ENCODE measurements around the gene CCKAR.

The CCKAR gene

DNA sequence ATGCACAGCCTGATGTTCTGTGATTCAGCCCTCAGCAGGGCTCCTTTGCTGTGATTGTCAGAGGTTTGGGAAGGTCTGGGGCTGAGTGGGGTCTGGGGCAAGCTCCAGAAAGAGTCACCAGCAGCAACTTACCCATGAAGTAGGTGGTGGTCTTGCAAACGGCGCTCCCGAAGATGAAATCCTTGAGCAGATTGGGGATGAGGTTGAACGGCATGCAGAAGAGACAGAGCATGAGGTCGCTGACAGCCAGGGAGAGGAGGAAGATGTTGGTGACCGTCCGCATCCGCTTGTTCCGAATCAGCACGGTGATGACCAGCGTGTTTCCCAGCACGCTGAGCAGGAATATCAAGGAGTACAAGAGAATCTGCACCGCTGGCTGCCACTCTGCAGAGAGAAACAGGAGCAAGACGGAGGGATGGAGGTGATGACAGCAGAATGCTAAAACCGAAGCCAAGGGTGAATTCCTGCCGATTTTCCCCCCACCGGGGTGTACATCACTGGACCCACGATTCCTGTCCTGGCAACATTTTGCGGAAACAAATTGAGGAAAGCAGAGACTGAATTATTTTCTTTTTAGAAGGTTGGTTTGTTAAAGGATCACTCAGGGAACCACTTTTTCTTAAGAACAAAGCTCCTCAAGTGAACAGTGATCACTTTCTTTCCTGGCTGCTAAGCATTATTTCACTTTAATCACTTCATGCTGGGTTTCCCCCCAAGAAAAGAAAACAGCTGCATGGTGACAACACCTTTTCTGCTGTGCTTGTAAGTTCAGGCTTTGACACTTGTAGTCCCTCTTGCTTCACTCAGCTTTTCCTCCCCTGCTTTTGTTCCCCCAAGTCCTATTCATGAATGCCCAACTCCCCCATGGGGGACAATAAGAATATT is 941 bp downstream of the CCKAR start:
- no peak for FAIRE-seq

DNA sequence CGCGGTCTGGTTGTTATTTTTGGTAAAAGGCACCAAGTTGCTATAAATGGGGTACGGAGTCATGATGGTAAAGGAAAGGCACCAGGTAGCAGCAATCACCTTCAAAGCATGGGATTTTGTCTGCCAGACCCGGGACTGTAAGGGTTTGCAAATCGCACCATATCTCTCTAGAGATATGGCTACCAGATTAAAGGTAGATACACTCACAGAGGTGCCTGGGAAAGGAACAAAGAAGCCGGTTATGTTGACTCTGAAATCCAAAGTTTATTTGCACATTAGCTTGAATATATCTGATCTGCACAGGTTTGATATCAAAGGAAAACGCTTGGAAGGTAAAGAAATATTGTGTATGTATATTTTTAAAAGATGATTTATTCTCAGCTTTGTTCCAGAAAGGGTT is 4.6 kb downstream of the CCKAR start:
- no peak for FAIRE-seq

DNA sequence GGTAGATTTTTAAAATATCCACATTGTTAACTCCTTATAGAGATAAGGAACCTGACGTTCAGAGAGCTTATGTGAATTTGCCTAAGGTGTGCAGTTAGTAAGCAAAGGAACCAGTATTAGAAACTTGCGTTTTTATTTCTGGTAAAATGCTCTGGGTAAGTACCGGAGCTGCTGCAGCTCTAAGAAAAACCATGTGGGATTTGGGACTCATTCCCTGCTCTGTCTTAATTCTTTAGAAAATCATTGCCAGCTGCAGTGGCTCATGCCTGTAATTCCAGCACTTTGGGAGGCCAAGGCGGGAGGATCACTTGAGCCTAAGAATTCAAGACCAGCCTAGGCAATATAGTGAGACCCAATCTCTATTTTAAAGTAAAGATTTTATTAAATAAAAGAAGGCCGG is 5.8 kb downstream of the CCKAR start:
- FAIRE-seq: no peak

DNA sequence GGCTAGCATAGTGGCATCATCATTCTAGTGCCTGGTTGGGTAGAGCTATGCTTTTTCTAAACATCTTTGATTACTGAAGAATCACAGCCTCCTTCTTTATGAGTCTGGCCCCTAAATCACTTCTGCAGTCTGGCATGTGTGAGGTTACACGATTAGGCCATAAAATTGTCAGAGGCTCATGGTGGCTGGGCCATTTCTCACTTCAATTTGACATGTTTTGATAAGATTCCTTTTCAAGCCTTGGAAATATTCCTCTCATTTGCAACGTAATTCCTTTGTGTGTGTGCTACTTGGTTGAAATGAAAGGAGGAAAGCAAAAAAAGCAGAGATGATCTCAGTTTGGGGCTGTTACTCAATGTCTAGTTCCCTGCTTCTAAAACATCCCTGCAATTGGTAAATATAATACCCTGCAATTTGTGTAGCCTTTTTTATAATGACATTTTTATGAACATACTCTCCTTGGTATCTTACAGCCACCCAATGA is 6.2 kb downstream of the CCKAR start:
- no peak for FAIRE-seq

DNA sequence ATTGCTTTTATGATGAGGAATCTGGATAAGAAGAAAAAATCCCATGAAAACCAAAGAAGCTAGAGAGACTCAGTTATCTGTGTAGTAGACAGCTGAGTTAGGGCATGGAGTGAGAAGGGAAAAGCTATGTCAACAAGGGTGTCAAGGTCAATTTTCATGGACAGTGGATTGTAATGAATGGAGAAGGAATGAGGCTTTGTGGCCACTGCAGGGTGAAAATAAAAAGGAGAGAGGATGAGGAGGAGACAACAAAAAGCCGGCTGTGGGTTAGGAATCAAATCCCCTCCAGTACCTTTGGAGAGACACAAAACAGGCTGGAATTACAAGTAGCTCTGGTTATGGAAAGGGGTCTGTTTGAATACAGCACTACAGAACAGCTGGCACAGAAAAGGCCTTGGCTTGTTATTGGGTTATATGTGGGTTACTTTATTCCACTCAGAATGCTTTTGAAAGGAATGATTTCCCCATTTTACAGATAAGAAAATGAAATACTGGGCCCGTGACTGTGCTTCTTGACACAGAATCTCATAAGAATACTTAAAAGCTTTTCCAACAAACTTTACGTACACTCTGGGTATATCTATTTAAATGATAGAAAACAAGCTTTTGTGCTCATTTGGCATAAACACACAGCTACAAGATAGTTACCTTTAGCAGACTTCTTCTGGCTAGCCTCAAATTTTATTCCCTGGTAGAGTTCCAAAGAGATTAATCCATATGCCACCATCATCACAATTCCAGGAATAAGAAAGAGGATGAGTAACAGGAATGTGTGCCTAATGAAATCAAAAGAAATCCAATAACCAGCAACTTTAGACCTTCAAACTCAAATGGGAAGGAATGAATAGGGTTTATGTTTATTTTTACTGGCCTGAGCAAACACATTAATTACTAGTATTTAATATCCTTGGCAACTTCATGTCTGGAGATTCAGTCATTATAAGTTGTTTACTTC is 7.5 kb downstream of the CCKAR start:
- no peak for FAIRE-seq

DNA sequence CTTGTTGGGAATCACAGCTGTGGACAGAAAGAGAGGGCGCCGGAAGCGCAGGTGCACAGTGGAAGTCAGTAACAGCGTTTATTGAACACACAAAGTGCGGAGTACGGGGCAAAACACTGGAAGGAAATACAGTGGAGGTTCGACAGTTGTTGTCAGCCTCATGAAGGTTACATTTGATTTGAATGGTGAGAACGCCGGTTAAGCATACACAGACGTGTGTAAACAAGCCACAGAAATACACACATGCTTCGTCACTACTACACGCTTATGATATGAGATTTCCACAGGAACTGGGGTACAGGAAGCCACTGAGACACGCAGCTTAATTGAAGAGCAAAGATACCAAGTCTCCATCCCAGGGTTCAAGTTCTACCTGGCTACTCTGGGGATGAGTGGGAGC is 12.0 kb downstream of the CCKAR start:
- no peak for FAIRE-seq

DNA sequence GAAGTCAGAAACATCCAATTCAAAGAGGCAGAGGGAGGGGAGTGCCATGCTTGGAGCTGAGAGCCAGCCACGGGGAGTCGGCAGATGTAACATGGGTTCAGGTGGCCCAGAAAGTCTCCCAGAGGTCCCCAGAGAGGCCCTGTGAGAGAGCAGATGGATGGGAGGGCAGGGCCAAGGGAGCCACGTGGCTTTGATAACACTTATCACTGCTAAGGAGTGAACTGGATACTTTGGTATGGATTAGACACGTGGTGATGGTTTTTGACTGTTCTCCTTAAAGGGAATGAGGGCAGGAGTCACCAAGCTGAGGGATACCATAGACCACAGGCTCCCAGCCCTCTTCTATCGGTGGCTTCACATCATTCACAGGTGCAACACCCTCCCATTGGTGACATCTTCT is 13.7 kb downstream of the CCKAR start:
- FAIRE-seq: no peak

DNA sequence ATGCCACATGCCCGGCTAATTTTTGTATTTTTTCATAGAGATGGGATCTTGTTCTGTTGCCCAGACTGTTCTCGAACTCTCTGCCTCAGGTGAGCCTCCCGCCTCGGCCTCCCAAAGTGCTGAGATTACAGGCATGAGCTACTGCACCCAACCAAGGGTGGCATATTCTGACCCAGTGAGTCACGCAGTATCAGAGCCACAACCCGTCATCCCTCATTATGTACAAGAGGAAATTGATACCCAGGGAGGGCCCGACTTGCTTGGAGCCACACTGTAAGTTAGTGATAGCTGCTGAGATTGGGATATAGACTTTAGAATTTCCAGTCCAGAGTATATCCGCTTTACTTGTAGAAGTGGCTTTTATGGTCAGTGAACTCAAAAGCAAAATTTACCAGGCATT is 14.6 kb downstream of the CCKAR start:
- no peak for FAIRE-seq

DNA sequence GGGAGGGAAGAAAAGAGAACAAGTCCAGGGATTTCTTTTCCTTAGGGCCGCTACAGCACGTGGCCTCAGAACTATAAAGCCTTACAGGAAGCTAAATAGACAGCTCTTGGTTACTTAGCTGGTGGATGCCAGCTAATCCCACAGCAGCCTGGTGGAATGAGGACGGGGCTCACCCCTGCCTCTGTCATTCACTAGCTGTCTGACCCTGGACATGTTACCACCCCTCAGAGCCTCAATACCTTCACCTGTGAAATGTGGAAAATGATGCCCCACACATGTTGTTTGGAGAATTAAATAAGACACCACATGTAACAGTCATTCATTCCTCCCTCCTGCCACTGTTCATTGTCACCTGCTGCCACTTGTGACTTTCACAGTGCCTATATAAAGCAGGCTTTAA is 15.7 kb downstream of the CCKAR start:
- no peak for FAIRE-seq

DNA sequence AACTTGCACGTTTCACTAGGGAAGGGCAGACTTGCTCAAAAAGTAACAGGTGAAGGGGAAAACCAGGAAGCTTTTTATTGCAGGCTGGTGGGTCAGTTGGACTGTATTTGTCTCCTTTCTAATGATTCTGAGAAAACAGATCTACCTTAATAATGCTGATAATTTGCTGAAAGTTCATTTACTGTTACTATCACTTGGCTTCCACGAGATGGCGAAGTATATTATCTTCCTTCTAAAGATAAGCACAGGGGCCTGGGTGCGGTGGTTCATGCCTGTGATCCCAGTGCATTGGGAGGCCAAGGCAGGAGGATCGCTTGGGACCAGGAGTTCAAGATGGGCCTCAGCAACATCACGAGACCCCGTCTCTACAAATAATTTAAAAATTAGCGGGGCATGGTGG is 16.4 kb downstream of the CCKAR start:
- no peak for FAIRE-seq

DNA sequence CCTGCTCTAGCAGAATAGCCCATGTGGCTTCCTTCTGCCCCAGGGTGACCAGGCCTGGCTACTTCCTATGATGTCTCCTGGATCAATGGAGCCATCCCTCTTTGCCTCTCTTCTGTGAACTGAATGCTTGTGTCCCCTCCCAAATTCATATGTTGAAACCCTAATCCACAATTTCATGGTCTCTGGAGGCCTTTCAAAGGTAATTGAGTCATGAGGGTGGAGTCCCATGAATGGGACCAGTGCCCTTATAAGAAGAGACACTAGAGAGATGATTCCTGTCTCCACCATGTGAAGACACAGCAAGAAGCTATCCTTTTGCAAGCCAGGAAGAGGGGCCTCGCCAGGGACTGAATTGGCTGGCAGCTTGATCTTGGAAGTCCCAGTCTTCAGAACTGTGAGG is 18.4 kb downstream of the CCKAR start:
- no peak for FAIRE-seq

DNA sequence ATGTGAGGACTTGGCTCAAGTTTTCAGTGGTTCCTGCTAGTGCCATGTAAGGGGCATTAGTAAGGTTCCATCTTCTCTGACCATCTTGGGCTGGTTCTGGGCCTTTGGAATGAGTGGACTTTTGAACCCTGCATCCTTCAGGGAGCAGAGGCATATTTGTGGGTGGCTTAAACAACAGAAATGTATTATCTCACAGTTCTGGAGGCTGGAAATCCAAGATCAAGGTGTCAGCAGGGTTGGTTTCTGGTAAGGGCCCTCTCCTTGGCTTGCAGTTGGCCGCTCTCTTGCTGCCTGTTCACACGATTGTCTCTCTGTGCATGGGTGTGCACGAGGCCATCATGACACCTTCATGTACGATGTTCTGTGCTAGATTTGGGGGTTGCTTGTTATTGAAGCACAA is 21.3 kb downstream of the CCKAR start:
- FAIRE-seq: no peak

DNA sequence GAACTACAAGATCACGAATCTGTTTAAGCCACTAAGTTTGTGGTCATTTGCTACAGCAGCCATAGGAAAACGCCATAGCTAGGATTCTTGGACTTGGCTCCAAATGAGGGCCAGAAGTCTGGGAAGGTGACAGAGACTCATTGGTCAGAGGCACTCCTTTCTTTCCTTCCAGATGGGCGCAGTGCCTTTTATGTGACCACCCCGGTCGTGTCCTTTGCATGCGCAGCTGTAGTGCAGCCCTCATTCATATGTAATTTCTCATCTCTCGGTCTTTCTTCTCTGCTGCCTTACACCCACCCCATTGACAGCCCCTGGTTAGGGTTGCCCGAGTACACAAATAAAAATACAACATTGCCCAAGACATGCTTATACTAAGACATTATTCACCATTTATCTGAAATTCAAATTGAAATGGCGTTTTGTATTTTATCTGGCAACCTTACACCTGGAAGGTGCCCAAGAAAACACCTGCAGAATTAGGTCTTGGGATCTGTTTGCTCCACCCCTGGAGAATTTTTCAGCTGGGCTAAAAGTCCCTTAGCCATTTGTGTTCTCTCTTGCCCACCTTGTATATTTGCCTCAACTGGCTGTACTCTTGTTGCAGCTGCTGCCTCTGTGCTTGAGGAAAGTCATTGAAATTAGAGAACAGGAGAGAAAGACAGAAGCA is 21.9 kb downstream of the CCKAR start:
- FAIRE-seq: no peak

DNA sequence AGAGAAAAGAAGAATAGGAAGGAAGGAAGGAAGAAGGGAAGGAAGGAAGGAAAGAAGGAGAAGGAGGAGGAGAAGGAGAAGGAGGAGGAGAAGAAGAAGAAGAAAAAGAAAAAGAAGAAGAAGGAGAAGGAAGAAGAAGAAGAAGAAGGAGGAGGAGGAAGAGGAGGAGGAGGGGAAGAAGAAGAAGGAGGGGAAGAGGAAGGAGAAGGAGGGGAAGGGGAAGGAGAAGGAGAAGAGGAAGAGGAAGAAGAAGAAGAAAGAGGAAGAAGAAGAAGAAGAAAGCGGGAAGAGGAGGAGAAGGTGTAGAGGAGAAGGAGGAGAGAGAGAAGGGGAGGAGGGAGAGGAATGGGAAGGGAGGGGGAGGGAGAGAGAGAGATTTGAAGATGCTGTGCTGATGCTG is 22.6 kb downstream of the CCKAR start:
- no peak for FAIRE-seq

DNA sequence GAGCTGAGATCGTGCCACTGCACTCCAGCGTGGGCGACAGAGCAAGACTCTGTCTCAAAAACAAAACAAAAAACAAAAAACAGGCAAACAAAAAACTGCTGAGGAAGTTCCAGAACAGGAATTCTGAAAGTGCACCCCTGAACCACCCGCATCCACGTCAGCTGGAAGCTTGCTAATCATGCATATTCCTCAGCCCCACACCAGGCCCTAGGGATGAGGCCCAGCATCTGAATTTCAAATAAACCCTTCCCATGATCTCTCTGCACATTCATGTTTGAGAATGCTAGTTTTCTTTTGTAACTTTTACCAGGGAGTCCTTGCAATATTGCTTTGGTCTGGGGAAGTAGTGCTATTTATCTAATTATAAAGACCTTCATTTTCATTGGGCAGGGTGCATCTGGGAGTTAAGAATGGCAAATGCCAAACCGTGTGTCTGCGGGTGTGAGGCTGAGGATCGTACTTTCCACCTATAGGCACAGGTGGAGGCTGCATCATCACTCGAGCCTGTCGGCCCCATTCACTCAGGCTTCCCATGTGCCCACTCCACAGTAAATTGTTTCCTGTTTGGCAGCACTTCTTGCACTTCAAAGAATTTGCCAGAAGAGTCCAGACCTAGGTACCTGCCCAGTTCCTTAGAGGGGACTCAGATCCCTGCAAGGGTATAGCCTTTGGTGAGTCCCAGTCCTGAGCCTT is 23.6 kb downstream of the CCKAR start:
- FAIRE-seq: no peak

DNA sequence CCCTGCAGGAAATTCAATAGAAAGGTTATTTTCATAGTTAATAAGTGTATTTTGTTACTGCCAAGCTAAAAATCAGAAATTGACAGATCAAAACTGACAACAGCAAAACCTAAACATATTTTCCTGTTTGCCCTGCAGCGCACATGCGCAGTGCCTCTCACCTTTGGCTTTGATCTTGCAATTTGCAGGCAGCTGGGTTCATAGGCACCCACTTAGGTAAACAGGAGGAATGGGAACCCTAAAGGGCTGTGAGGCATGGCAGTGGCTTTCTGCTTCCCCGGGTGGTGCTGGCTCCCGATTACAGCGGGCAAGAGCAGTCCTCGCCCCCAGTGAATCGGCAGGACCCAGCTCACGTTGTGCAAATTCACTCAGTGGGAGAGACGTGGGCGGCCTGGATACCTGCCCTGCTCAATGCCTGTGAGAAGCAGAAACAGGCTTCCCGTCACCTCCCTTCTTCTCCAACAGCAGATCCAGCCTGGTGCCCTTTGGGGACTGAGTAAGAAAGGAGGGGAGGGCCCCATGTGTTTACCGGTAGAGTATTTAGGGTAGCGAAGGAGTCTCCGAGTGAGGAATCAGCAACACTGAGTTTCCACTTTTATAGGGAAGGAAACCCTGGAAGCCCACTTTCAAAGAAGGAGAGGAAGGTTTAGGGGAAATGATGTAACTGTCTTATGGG is 25.7 kb downstream of the CCKAR start:
- no peak for FAIRE-seq

DNA sequence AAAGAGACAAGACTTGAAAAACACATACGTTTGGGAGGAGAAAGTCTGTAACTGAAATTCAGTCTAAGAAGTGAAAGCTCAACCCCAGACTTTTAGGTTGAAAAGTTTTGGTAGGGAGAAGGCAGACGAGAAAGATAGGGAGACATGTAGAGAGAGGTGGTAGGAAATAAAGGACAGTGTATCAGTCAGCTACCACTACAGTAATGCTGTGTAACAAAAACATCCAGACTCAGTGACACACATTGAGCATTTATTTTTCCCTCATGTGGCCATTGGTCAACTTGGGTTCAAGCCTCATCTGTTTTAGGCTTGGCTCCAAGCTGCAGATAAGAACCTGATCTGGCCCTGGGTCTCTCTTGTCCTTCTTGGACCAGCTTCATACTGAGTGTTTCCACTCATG is 26.9 kb downstream of the CCKAR start:
- FAIRE-seq: no peak

DNA sequence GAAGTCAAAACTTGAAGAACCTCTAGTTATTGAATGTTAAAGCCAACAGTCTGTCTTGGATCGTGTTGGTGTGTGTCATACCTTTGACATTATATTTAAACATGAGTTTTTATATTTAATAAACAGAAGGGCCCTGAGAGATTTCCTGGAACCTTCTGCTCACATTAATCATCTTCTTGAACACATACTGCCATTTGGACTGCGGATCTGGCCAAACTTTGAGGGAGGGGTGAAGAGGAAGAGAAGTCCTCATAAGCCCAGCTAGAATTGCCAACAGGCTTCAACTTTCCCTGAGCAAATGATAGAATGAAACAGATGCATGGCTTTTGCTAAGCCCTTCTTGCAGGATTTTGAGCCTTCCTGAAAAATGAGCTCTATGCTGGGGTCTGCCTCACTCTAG is 27.4 kb downstream of the CCKAR start:
- no peak for FAIRE-seq

DNA sequence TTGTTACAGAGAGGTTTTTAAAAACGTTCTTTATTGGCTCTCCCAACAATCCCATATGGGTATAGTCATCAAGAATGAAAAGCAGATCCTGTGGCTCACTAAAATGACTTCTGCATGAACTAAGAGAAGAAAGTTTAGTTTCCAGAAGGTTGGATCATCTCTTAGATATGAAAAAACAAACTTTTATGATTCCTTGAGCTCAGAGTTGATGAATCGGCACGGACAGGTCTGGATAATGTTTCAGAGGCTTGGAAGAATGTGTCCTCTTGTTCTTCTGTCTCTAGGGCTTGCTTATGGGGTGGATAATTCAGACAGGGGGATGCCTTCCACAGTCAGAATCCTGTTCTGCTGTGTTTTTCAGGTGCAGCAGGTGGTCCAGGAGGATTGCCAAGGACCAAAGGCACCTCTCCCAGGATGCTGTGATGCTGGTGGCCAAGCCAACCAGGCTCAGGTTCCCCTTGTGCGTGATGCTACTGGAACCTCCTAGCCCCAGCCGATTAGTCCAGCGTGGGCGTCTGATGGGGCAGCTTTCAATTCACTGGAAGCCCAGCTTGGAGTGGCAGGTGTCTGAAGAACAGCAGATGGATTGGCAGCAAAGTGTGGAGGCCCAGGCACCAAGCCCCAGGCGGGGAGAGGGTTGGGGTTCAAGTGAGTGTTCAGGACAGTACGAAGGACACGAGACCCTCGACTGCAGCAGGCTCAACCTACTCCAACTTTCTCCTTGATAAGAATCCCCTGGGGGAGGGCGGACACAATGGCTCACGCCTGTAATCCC is 30.3 kb downstream of the CCKAR start:
- FAIRE-seq: no peak

DNA sequence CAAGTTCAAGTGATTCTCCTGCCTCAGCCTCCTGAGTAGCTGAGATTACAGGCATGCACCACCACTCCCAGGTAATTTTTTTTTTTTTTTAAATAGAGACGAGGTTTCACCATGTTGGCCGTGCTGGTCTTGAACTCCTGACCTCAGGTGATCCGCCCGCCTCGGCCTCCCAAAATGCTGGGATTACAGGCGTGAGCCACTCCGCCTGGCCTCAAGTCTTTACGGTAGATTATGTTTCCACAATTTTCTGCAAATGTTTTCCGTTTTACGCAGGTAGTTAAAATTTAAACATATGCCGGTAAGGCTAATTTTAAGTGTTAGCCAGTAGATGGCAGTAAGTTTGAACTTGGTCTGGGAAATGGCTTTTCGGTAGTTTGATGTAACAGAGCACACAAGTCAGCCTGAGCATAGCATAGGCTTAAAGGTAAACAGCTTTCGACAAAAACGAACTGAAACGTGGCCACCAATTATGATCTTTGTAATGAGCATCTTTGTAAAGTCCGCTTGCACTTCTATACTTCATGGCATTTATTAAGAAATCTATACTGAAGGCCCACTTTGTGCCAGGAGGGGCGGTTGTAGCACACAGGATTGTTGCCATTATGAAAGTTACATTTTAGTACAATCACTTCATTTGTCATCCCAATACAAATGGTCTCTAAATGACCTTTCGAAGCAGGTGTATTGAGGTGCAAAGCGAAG is 31.1 kb downstream of the CCKAR start:
- FAIRE-seq: no peak
